Spinal cord (tissue), 10 donors: ENCODE results near the gene CD40LG. TPM values are rescaled to one million over a fixed set of nuclear protein-coding genes. Genes with fewer than 3 reads are reported as not detected.

Experiments used
- DNase-seq, 6 donors: peaks; one replicate each; pipeline versions ENCODE4 v3.0.0 to v3.0.0-alpha.2; 2013 to 2015; ENCODE audit warnings: low spot score in 6 of 6, low read depth in 4 of 6
- H3K27ac ChIP-seq: one replicate; pipeline ENCODE4 v1.5.1; 2013; ENCODE audit warnings: low read depth, low read length, control low read depth
- H3K27me3 ChIP-seq: one replicate; pipeline ENCODE4 v1.6.1; 2013; ENCODE audit warnings: low read length; ENCODE audit not compliant: control insufficient read depth, insufficient read depth
- H3K36me3 ChIP-seq: one replicate; pipeline ENCODE4 v1.6.1; 2013; ENCODE audit warnings: low read length; ENCODE audit not compliant: control insufficient read depth, insufficient read depth
- H3K4me1 ChIP-seq: one replicate; pipeline ENCODE4 v1.6.1; 2013; ENCODE audit warnings: low read length; ENCODE audit not compliant: control insufficient read depth, insufficient read depth
- H3K4me3 ChIP-seq: one replicate; pipeline ENCODE4 v1.5.1; 2013; ENCODE audit warnings: low read depth, low read length, control low read depth
- H3K9me3 ChIP-seq: one replicate; pipeline ENCODE4 v1.6.1; 2013; ENCODE audit warnings: low read length; ENCODE audit not compliant: control insufficient read depth, insufficient read depth
- WGBS: methylation state at CpG from one replicate; pipeline ENCODE4 v1.1.5; 2013; ENCODE audit warnings: missing lambda C conversion rate; ENCODE audit not compliant: insufficient coverage; 5-methylcytosine and 5-hydroxymethylcytosine counted together
- long read RNA-seq, 4 donors: transcript quantifications; one replicate each; lab custom pipeline, GENCODE V29; 2026
- polyA plus RNA-seq, 2 donors: library from polyadenylated mRNA; unstranded; fragments of 120-200 nt; gene quantifications; one replicate each; pipeline ENCODE4 v1.2.1, GENCODE V29; 2013; ENCODE audit not compliant: insufficient read length in 2 of 2
- total RNA-seq, 2 donors: library from RNA; depleted of rRNA in 1 of 2; stranded (reverse); fragments of 120-200 nt in 1 of 2; fragments of >200 nt in 1 of 2; gene quantifications; one replicate each; pipeline versions ENCODE4 v1.2.3 to v1.2.4, GENCODE V29; 2013 to 2014
- donor health status: healthy.

Gene CD40LG
- total RNA-seq, result under 1 TPM in 1 of 2 donors, not detected in 1; 0.10 TPM
- polyA plus RNA-seq, result not detected
- long read RNA-seq, donor 1, result 0 reads
- long read RNA-seq, donor 2, result 0 reads
- long read RNA-seq, donor 3, result 0 reads
- long read RNA-seq, donor 4, result 0 reads

- Histone ChIP-seq H3K36me3 (no peaks in the 10 kb centered on the region), H3K27ac (no peak within 1 kb of the TSS), H3K4me3 (no peak within 1 kb of the TSS), H3K4me1 (no peaks in the 10 kb centered on the region), H3K27me3 (no peaks in the 10 kb centered on the region), H3K9me3 (no peaks in the 10 kb centered on the region)
- 86% methylated on average over 5 of the region's 10 CpGs for WGBS
- no peak for DNase-seq
Measured at GRCh38 chrX:136647677-136648360, at the start of gene CD40LG. Gene CD40LG, plus strand, starts transcription at chrX:136648158. Its CDS starts 91 bp downstream, at chrX:136648249.

GRCh38 chrX:136598631-136599030 lies 49.3 kb upstream of the CD40LG start:
- no peak overlapping the region for H3K27ac ChIP-seq
- H3K36me3 ChIP-seq, result no peaks in the 10 kb centered on the region
- WGBS, result 81% methylated on average over 7 of the region's 8 CpGs
- H3K4me1 ChIP-seq, result no peaks in the 10 kb centered on the region
- peaks cover 3% of the 10 kb centered on the region for H3K27me3 ChIP-seq
- no peaks in the 10 kb centered on the region for H3K9me3 ChIP-seq
- DNase-seq, result no peak
- H3K4me3 ChIP-seq, result no peak overlapping the region

- H3K4me3 ChIP-seq, result no peak overlapping the region
- no CpG with 5 or more reads among the region's 1 CpG for WGBS
- H3K9me3 ChIP-seq, result no peaks in the 10 kb centered on the region
- H3K36me3 ChIP-seq, result no peaks in the 10 kb centered on the region
- no peaks in the 10 kb centered on the region for H3K4me1 ChIP-seq
- DNase-seq, result no peak
- no peak overlapping the region for H3K27ac ChIP-seq
- peaks cover 3% of the 10 kb centered on the region for H3K27me3 ChIP-seq
Measured at GRCh38 chrX:136600059-136600458, 47.9 kb upstream of the CD40LG start.

GRCh38 chrX:136607236-136607635 lies 40.7 kb upstream of the CD40LG start:
- WGBS, result 64% methylated on average over 1 of the region's 3 CpGs
- no peak for DNase-seq

GRCh38 chrX:136608295-136608933 lies 39.5 kb upstream of the CD40LG start:
- no peak overlapping the region for H3K27ac ChIP-seq
- H3K4me1 ChIP-seq, result no peaks in the 10 kb centered on the region
- no peaks in the 10 kb centered on the region for H3K36me3 ChIP-seq
- H3K9me3 ChIP-seq, result no peaks in the 10 kb centered on the region
- peak in 2 of 6 donors; percentile 4 to 12 for DNase-seq
- 49% methylated on average over 6 of the region's 10 CpGs for WGBS
- H3K4me3 ChIP-seq, result no peak overlapping the region
- H3K27me3 ChIP-seq, result no peaks in the 10 kb centered on the region

More at GRCh38 chrX:136607236-136607635, 40.7 kb upstream of the CD40LG start:
- no peaks in the 10 kb centered on the region for H3K4me1 ChIP-seq
- no peak overlapping the region for H3K4me3 ChIP-seq
- H3K27ac ChIP-seq, result no peak overlapping the region
- H3K27me3 ChIP-seq, result no peaks in the 10 kb centered on the region
- no peaks in the 10 kb centered on the region for H3K9me3 ChIP-seq
- no peaks in the 10 kb centered on the region for H3K36me3 ChIP-seq

GRCh38 chrX:136616987-136617685 lies 30.8 kb upstream of the CD40LG start:
- WGBS, result no CpG with 5 or more reads among the region's 6 CpGs
- Histone ChIP-seq H3K27ac (no peak overlapping the region), H3K36me3 (no peaks in the 10 kb centered on the region), H3K9me3 (no peaks in the 10 kb centered on the region), H3K4me3 (no peak overlapping the region), H3K27me3 (peaks cover 2% of the 10 kb centered on the region), H3K4me1 (no peaks in the 10 kb centered on the region)
- DNase-seq, result no peak

- H3K4me3 ChIP-seq, result no peak overlapping the region
- H3K27me3 ChIP-seq, result peaks cover 2% of the 10 kb centered on the region
- 75% methylated on average over 3 of the region's 14 CpGs for WGBS
- H3K27ac ChIP-seq, result no peak overlapping the region
- no peak for DNase-seq
- H3K4me1 ChIP-seq, result no peaks in the 10 kb centered on the region
- no peaks in the 10 kb centered on the region for H3K36me3 ChIP-seq
- no peaks in the 10 kb centered on the region for H3K9me3 ChIP-seq
Measured at GRCh38 chrX:136619899-136620505, 28.0 kb upstream of the CD40LG start.

- no peaks in the 10 kb centered on the region for H3K36me3 ChIP-seq
- H3K9me3 ChIP-seq, result no peaks in the 10 kb centered on the region
- H3K27ac ChIP-seq, result no peak overlapping the region
- no peak for DNase-seq
- no peak overlapping the region for H3K4me3 ChIP-seq
- H3K4me1 ChIP-seq, result no peaks in the 10 kb centered on the region
- peaks cover 2% of the 10 kb centered on the region for H3K27me3 ChIP-seq
Measured at GRCh38 chrX:136620780-136621179, 27.2 kb upstream of the CD40LG start.

- no peaks in the 10 kb centered on the region for H3K4me1 ChIP-seq
- no peaks in the 10 kb centered on the region for H3K36me3 ChIP-seq
- no peak for DNase-seq
- no CpG with 5 or more reads among the region's 4 CpGs for WGBS
- no peaks in the 10 kb centered on the region for H3K9me3 ChIP-seq
- H3K4me3 ChIP-seq, result no peak overlapping the region
- H3K27me3 ChIP-seq, result no peaks in the 10 kb centered on the region
- no peak overlapping the region for H3K27ac ChIP-seq
Measured at GRCh38 chrX:136622568-136622967, 25.4 kb upstream of the CD40LG start.
